GM21723 (cell line): ENCODE results near the gene BRMS1L.

Experiments
- ATAC-seq: cut with Tn5 transposase; IDR thresholded peaks from one replicate; pipeline ENCODE4 v1.9.1; 2021; ENCODE audit warnings: mild to moderate bottlenecking, moderate library complexity; ENCODE audit not compliant: unreplicated experiment

The BRMS1L gene

GRCh38 chr14:35865611-35866324 is 39.6 kb downstream of the BRMS1L start:
- ATAC-seq, result no peak

GRCh38 chr14:35866595-35867279 is 40.6 kb downstream of the BRMS1L start:
- no peak for ATAC-seq

DNA sequence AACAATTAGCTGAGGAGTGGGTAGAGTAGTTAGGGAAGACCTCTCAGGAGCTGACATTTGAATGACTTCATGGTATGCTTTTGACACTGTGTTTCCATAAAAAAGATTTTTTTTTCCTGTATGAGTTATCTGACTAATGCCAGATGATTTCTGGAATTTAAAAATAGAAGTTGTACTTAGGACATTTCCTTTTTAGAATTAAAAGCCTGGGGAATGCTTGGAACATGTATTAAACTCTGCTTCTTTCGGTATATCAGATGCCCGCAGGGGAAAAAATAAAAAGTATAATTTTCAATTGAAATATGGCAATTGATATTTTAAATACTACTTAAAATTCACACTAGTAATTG is 41.1 kb downstream of the BRMS1L start:
- ATAC-seq, result no peak

DNA sequence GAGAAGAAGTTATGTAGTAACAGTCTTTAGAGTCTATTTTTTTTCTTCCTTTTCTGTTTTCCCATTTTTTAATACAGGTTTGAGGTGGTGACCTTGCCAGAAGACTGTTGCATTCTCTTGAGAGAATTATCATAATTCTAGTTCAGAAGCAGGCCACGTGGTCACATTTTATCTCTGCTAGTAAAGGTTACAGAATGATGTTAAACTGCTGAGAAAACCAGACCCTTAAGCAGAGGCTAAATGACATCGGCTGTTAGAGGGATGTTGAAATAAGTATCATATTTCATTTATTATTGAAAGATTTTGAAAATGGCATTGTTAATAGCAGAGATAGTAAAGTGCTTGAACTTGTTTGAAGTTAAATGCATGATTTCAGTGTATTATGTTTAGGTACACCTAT is 49.2 kb downstream of the BRMS1L start:
- no peak for ATAC-seq

GRCh38 chr14:35877276-35877675 is 51.1 kb downstream of the BRMS1L start:
- ATAC-seq, result no peak

- ATAC-seq, result no peak
Observed at GRCh38 chr14:35878272-35879150, 52.4 kb downstream of the BRMS1L start.

- no peak for ATAC-seq
Observed at GRCh38 chr14:35879151-35879648, 53.1 kb downstream of the BRMS1L start.

DNA sequence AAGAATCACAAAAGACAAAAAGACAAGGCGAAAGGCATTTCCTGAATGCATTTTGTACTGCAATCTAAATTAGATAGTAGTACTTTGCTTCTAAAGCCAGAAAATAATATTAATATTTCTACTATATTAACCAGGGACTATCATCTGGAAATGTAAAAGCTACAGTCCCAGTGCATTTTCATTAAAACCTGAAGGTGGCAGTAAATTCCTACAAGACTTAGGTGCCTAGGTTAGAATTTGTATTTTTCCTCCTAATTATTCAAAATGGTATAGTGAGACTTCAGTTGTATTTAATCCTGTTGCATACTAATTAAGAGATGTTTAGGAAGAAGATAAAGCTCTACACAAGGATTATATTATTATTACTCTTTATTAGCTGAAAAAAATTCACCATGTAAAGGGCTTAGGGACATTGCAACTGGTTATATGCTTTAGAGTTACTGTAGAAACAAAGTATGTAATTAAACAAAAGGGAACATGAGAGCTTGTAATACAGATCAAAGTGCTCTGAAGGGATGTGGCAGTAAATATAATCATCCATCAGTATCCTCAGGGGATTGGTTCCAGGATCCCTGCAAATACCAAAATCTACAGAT is 53.6 kb downstream of the BRMS1L start:
- no peak for ATAC-seq

GRCh38 chr14:35881280-35881679 is 55.1 kb downstream of the BRMS1L start:
- no peak for ATAC-seq

DNA sequence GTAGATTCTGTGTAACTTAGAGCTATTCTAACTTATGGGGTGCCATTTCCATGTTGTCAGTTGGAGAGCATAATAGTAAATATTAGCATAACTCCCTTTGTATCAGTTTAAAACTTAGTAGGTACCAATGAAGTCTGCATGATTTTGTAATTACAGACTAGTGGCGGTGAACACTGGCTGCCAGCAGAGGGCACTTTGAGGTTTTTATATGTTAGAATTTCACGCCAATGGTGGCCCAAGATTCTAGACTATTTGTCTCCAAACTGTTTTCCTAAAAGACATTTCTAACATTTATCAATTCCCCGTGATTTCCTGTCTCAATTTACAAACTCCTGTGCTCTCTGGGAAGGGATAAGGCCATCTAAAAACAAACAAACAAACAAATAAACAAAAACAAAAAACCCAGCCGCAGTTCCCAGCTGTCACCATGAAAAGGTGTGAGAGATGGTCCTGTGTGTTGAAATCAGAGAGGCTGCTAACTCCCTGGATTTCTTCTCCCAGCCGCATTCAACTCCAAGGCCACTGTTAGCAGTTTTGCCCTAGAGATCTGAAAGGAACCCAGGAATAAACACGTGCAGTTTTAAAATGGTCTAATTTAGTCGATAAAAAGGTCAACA is 57.6 kb downstream of the BRMS1L start:
- peak; percentile 59 for ATAC-seq

DNA sequence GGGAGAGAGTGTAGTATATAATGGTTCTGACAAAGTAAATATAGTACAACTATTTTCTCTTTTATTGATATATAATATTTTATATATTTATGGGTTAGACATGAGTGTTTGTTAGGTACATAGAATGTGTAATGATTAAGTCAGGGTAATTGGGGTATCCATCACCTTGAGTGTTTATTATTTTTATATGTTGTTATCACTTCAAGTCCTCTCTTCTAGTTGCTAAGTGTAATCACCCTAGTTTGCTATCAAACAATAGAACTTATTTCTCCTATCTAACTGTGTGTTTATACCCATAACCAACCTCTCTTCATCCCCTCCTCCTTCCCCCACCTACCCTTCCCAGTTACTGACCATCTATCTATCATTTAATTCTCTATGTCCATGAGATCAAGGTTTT is 64.2 kb downstream of the BRMS1L start:
- ATAC-seq, result no peak

- no peak for ATAC-seq
Observed at GRCh38 chr14:35895256-35895655, 69.1 kb downstream of the BRMS1L start.

DNA sequence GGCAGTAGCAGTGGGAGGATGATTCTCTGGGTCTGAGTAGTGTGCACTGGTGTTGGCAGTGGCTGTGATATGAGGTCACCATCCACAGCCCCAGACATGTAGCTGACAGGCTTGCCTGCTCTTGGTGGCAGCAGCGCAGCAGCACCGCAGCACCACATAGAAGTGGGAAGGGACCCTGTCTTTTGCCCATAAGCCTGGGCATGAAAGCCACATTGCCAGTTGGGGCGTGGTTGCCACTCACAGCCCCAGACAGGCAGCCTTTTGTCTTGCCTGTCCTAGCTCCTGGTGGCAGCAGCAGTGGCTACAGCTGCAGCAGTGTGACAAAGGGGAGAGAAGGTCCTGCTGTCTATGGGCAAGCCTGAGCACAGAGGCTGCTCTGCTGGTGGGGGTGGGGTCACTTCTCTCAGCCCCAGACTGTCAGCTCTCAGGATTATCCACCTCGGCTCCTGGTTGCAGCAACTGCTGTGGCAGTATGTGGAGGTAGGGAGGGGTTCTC is 71.5 kb downstream of the BRMS1L start:
- ATAC-seq, result no peak

DNA sequence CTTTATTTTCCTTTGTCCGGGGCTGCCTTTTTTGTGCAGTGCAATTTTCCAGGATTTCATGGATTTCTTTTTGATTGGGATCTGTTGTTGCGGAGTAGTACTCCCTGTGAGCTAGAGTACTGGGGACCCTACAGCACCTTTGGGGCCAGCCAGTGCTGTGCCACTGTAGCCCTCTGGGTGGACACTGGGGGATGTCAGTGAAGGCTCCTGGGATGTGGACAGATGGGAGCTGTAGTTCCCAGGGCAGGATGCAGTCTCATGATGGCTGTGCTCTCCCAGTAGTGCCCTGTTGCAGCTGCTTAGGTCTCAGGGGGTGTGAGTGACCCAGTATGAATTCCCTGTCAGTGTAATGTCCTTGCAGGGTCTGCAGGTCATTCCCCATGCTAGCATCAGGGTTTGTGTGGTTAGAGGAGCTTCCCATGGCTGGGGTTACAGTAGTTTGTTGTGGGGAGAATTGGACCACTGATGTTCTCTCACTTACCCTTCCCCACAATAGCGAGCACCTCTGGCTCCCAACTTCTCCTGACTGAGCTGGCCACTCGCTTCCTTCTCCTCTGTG is 72.2 kb downstream of the BRMS1L start:
- ATAC-seq, result no peak

GRCh38 chr14:35900741-35901140 is 74.6 kb downstream of the BRMS1L start:
- ATAC-seq, result no peak

- no peak for ATAC-seq
Observed at GRCh38 chr14:35909665-35910064, 83.5 kb downstream of the BRMS1L start.

DNA sequence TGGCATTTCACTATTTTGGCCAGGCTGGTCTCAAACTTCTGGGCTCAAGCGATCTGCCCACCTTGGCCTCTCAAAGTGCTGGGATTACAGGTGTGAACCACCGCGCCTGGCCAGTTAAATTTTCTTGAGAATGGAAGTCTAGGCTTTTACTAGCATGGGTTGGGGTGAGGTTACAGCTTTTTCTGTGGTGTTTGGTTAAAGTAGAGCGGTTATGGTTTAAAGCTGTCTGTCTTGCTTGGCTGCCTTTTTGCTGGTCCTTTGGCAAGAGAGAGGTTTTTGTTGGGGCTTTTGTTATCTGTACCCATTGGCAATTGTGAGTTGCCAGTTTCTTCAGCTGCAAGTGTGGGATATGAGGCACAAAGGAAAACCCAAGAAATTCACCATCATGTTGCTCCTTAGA is 84.1 kb downstream of the BRMS1L start:
- ATAC-seq, result no peak

- ATAC-seq, result no peak
Observed at GRCh38 chr14:35911097-35911496, 85.0 kb downstream of the BRMS1L start.

DNA sequence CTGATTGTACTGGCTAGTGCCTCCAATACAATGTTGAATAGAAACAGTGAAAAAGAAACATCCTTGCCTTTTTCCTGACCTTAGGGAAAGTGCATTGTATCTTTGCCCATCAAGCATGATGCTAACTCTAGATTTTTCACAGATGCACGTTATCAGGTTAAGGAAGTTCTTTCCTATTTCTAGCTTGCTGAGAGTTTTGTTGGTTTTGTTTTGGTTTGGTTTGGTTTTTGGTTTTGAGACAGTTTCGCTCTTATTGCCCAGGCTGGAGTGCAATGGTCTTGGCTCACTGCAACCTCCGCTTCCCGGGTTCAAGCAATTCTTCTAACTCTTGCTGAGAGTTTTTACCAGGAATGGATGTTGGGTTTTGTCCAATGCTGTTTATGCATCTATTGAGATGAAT is 89.0 kb downstream of the BRMS1L start:
- no peak for ATAC-seq

DNA sequence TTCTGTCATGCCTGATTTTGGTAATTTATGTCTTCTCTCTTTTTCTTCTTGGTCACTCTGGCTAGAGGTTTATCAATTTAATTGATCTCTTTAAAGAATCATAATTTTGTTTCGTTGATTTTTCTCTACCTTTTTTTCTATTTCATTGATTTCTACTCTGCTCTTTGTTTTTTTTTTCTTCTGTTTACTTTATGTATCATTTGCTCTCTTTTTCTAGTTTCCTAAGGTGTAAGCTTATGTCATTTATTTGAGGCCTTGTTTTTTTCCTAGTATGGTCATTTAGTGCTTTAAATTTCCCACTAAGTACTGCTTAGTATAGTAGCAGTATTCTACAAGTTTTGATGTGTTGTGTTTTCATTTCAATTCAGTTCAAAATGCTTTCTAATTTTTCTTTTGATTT is 89.6 kb downstream of the BRMS1L start:
- ATAC-seq, result no peak
